Thyroid gland (tissue), 4 donors: ENCODE data around the gene BTNL2. TPM values are rescaled to one million over a fixed set of nuclear protein-coding genes. Genes with fewer than 3 reads are reported as not detected.

Source experiments
- DNase-seq, 2 donors: peaks; one replicate each; pipeline ENCODE4 v3.0.0-alpha.2; 2019
- H3K27ac ChIP-seq, 3 donors: fragments of 200-600 bp; sonication (generic); 1 replicate in 2 of 3; 2 replicates in 1 of 3; pipeline ENCODE4 v1.5.1; 2016 to 2019; ENCODE audit warnings: mild to moderate bottlenecking in 1 of 3, moderate library complexity in 1 of 3
- H3K27me3 ChIP-seq: fragments of 200-600 bp; sonication (generic); one replicate; pipeline ENCODE4 v1.5.1; 2019
- H3K36me3 ChIP-seq, 2 donors: fragments of 200-600 bp; sonication (generic); one replicate each; pipeline ENCODE4 v1.5.1; 2016 to 2019
- H3K4me1 ChIP-seq, 2 donors: fragments of 200-600 bp; sonication (generic); one replicate each; pipeline ENCODE4 v1.5.1; 2017 to 2019
- H3K4me3 ChIP-seq, 3 donors: fragments of 200-600 bp; sonication (generic); replicated peaks in 1 of 3; 1 replicate in 2 of 3; 2 replicates in 1 of 3; pipeline ENCODE4 v1.5.1; 2016; ENCODE audit warnings: mild to moderate bottlenecking in 1 of 3
- H3K9me3 ChIP-seq: fragments of 200-600 bp; sonication (generic); one replicate; pipeline ENCODE4 v1.5.1; 2017
- POLR2A ChIP-seq, 2 donors: fragments of 450-650 bp; IDR thresholded peaks; one replicate each; pipeline ENCODE4 v1.6.1; 2017; ENCODE audit warnings: antibody characterized with exemption in 2 of 2, mild to moderate bottlenecking in 2 of 2, moderate library complexity in 1 of 2
- WGBS, 2 donors: methylation state at CpG; one replicate each; pipeline ENCODE4 v1.1.5; 2017; 5-methylcytosine and 5-hydroxymethylcytosine counted together
- intact Hi-C: fragments of 100-400 bp; cut with DNase I; formaldehyde crosslinking; loops from one replicate; pipeline ENCODE4 v1.15.1; 2023
- total RNA-seq, 4 donors: library from RNA; depleted of rRNA; stranded (reverse); fragments of >200 nt; gene quantifications; one replicate each; pipeline ENCODE4 v1.2.3, GENCODE V29; 2016
- TF ChIP-seq, protein P1 (sequence below), 6 experiments: fragments of 200-600 bp in 3 of 6; fragments of 450-650 bp in 3 of 6; sonication (generic) in 3 of 6; IDR thresholded peaks; one replicate each; pipeline ENCODE4 v1.5.1; 2016 to 2019; ENCODE audit warnings: antibody characterized with exemption in 6 of 6, mild to moderate bottlenecking in 2 of 6, inconsistent platforms in 1 of 6, moderate library complexity in 1 of 6

The BTNL2 gene
- total RNA-seq, 4 donors from 2014 or later: not detected

DNA sequence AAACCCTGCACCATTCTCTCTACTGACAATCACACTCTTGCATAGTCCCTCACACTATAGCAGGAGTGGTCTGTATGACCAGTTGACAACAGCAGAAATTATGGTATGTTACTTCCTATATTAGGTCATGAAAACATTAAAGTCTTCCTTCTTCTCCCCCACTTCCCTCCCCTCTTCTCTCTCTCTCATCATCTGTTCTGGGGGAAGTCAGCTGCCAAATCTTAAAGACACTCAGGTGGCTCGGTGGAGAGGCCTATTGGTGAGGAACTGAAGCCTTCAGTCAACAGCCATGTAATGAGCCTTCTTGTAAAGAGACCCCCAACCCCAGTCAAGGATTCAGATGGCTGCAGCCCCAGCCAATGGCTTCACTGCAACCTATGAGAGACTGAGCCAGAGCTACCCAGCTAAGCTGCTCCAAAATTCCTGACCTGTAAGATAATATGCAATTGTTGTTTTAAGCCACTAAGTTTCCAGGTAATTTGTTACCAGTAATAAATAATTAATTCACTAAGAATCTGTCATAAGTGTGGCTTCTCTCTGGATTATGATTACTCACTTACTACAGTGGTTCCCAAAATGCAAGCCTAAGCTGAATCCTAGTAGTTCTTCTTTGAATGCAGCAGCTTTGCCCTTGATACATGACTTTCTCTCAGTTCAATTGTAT is 24.1 kb downstream of the BTNL2 start:
- no peak overlapping the region for H3K4me3 ChIP-seq
- 28 to 50% methylated on average over 1 of the region's 1 CpG for WGBS, 2 donors
- H3K27ac ChIP-seq: no peak overlapping the region
- no peaks in the 10 kb centered on the region for H3K9me3 ChIP-seq
- no peaks in the 10 kb centered on the region for H3K36me3 ChIP-seq
- intact Hi-C loops: no loop called here
- TF ChIP-seq POLR2A (IDR thresholded peaks at IDR 0.05): no peak
- TF ChIP-seq, protein P1, sequence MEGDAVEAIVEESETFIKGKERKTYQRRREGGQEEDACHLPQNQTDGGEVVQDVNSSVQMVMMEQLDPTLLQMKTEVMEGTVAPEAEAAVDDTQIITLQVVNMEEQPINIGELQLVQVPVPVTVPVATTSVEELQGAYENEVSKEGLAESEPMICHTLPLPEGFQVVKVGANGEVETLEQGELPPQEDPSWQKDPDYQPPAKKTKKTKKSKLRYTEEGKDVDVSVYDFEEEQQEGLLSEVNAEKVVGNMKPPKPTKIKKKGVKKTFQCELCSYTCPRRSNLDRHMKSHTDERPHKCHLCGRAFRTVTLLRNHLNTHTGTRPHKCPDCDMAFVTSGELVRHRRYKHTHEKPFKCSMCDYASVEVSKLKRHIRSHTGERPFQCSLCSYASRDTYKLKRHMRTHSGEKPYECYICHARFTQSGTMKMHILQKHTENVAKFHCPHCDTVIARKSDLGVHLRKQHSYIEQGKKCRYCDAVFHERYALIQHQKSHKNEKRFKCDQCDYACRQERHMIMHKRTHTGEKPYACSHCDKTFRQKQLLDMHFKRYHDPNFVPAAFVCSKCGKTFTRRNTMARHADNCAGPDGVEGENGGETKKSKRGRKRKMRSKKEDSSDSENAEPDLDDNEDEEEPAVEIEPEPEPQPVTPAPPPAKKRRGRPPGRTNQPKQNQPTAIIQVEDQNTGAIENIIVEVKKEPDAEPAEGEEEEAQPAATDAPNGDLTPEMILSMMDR (IDR thresholded peaks at IDR 0.05): no peak
- no peak for DNase-seq
- peaks cover 4% of the 10 kb centered on the region for H3K27me3 ChIP-seq
- no peaks in the 10 kb centered on the region for H3K4me1 ChIP-seq

DNA sequence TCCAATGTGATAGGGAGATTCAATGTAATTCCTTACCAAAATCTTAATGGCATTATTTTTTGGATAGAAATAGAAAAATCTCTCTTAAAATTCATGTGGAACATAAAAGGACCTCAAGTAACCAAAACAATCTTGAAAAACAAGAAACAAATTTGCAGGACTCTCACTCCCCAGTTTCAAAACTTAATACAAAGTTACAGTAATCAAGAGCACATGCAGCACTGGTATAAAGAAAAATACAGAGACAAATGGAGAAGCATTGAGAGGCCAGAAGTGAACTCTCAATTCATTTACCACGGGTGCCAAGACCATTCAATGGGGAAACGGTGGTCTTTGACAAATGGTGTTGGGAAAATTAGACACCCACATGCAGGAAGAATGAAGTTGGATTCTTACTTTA is 27.4 kb downstream of the BTNL2 start:
- Histone ChIP-seq H3K27me3 (peaks cover 4% of the 10 kb centered on the region), H3K36me3 (no peaks in the 10 kb centered on the region), H3K9me3 (no peaks in the 10 kb centered on the region), H3K27ac (no peak overlapping the region), H3K4me1 (no peaks in the 10 kb centered on the region), H3K4me3 (no peak overlapping the region)
- 71 to 76% methylated on average over 2 of the region's 2 CpGs for WGBS, 2 donors
- TF ChIP-seq, protein P1 (IDR thresholded peaks at IDR 0.05): no peak
- TF ChIP-seq POLR2A (IDR thresholded peaks at IDR 0.05): no peak
- intact Hi-C loops: no loop called here
- DNase-seq: no peak

DNA sequence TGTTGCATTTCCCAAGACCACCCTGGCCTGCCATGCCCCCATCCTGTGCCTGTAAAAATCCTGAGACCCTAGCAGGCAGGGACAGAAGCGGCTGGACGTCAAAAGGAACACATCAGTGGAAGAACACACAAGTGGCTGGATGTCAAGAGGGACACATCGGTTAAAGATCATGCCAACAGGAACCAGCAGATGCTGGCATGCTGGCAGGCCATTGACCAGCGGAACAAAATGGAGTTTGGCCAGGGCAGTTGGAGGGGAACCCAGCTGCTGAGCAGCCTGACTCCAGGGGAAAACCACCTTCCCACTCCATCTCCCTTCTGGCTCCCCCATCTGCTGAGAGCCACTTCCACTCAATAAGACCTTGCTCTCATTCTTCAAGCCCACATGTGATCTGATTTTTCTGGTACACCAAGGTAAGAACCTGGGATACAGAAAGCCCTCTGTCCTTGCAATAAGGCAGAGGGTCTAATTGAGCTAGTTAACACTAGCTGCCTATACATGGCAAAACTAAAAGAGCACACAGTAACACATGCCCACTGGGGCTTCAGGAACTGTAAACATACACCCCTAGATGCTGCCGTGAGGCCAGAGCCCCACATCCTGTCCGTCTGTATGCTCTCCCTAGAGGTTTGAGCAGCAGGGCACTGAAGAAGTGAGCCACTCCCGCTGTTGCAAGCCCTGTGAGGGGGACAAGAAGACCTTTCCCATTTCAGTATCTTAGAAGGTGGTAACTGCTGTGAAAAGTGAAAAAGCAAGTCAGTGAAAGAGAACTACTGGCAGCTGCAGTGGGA is 31.0 kb downstream of the BTNL2 start:
- H3K4me1 ChIP-seq: no peaks in the 10 kb centered on the region

DNA sequence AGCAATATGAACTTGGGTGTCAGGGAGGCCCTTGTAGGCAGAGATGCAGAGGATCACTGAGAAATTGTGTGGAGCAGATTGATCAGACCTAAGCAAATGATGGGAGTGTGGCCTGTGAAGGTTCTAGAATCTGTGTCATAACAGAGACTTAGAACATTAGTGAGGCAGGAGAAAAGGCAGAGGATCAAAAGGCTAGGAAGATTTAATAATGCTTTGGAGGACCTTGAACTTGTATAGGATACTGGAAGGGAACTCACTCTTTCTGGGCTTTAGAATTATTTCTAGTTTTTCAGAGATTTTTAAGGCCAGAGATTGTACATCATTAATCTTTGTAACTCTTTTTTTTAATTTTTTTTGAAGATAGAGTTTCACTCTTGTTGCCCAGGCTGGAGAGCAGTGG is 35.2 kb downstream of the BTNL2 start, which contains the start of gene TSBP1:
Gene TSBP1 (minus strand): TSS at position 101 of the 400 bp plus-strand sequence. CDS start 197 bp downstream, outside the sequence.
- no peak for DNase-seq
- TF ChIP-seq, protein P1 (IDR thresholded peaks at IDR 0.05): no peak
- no peak for TF ChIP-seq POLR2A (IDR thresholded peaks at IDR 0.05)
- Histone ChIP-seq H3K36me3 (no peaks in the 10 kb centered on the region), H3K4me3 (no peak within 1 kb of the TSS), H3K4me1 (no peaks in the 10 kb centered on the region), H3K27me3 (no peaks in the 10 kb centered on the region), H3K9me3 (no peaks in the 10 kb centered on the region), H3K27ac (no peak within 1 kb of the TSS)
- intact Hi-C loops: no loop called here

More for the DNA sequence above, 31.0 kb downstream of the BTNL2 start:
- H3K27me3 ChIP-seq: peaks cover 4% of the 10 kb centered on the region
- H3K4me3 ChIP-seq: no peak overlapping the region
- H3K27ac ChIP-seq: no peak overlapping the region
- WGBS, 2 donors: 79 to 95% methylated on average over 7 of the region's 7 CpGs
- no peak for TF ChIP-seq POLR2A (IDR thresholded peaks at IDR 0.05)
- TF ChIP-seq, protein P1 (IDR thresholded peaks at IDR 0.05): no peak
- intact Hi-C loops: no loop called here
- no peaks in the 10 kb centered on the region for H3K36me3 ChIP-seq
- no peak for DNase-seq
- no peaks in the 10 kb centered on the region for H3K9me3 ChIP-seq

DNA sequence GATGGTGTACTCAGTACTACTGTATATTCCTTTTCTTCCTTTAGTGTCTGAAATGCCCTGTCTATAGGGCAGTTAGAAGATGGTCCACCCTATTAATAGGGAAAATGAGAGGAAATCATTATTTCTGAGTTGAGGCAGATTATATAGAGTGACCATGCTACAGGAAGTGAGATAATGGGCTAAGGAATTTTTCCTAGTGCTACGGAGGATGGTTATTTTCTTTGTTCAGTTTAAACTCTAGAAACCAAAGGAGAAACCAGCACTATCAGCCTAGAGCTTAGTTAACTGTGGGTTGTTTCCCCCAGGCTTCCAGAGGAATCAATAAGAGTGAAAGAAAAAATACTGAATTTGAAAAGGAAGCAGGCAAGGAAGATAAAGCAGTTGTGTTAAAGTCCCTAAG is 35.8 kb downstream of the BTNL2 start:
- intact Hi-C loops: no loop called here
- no peak for DNase-seq
- Histone ChIP-seq H3K4me3 (no peak overlapping the region), H3K9me3 (no peaks in the 10 kb centered on the region), H3K4me1 (no peaks in the 10 kb centered on the region), H3K36me3 (no peaks in the 10 kb centered on the region), H3K27ac (no peak overlapping the region), H3K27me3 (no peaks in the 10 kb centered on the region)
- 35 to 37% methylated on average over 1 of the region's 1 CpG for WGBS, 2 donors
- TF ChIP-seq, protein P1 (IDR thresholded peaks at IDR 0.05): no peak
- no peak for TF ChIP-seq POLR2A (IDR thresholded peaks at IDR 0.05)
